SK-N-SH treated with all-trans-retinoic acid at 6 μM for 48 hours (cell line): ENCODE measurements around the gene GSAP.

Source experiments
- PPARA ChIP-seq: fragments of 250-450 bp; sonication (Bioruptor Pico); IDR thresholded peaks from 2 replicates; pipeline ENCODE4 v1.5.0; 2020; ENCODE audit warnings: mild to moderate bottlenecking, borderline replicate concordance
- ZFP30 ChIP-seq: fragments of 450-650 bp; formaldehyde crosslinking; IDR thresholded peaks from 2 replicates; pipeline ENCODE4 v1.5.0; 2022; ENCODE audit warnings: mild to moderate bottlenecking, moderate library complexity

GRCh38 chr7:77401002-77401401 is 15.1 kb downstream of the GSAP start:
- TF ChIP-seq PPARA (CRISPR knock-in tag): no peak
- no peak for TF ChIP-seq ZFP30
